Measurements from ENCODE around the gene R3HDML.

GRCh38 chr20:44334306-44334705 is 2.5 kb upstream of the R3HDML start:
- TF ChIP-seq FOXM1 (CRISPR knock-in tag; IDR thresholded peaks at IDR 0.05) = no peak
- TF ChIP-seq SIN3A (IDR thresholded peaks at IDR 0.05; ENCODE audit: borderline replicate concordance, low read depth, low read length) = no peak
- TF ChIP-seq ZNF790 (CRISPR knock-in tag; IDR thresholded peaks at IDR 0.05; ENCODE audit: borderline replicate concordance) = no peak
- TF ChIP-seq ZNF512 (CRISPR knock-in tag; IDR thresholded peaks at IDR 0.05) = no peak
- TF ChIP-seq ERF (CRISPR knock-in tag; IDR thresholded peaks at IDR 0.05) = no peak
- no peak for TF ChIP-seq CHD2 (IDR thresholded peaks at IDR 0.05; ENCODE audit: low read depth, low read length)
- no peak for TF ChIP-seq CTCF (CRISPR knock-in tag; IDR thresholded peaks at IDR 0.05)
- TF ChIP-seq RNF2 (conservative IDR thresholded peaks at IDR 0.05; ENCODE audit: low read depth) = no peak

All from HepG2 (cell line).